Stimulated activated CD8-positive, alpha-beta memory T cell treated with anti-CD3 and anti-CD28 coated beads, Interleukin-4, amount 100 ng/mL, for 1 hour (primary cell): Measurements from ENCODE around the gene PDIA5.

ENCODE experiments used
- DNase-seq, 2 donors: peaks; one replicate each; pipeline ENCODE4 v3.0.0-alpha.2; 2020; ENCODE audit warnings: low read depth in 2 of 2, low spot score in 1 of 2

Gene PDIA5

DNA sequence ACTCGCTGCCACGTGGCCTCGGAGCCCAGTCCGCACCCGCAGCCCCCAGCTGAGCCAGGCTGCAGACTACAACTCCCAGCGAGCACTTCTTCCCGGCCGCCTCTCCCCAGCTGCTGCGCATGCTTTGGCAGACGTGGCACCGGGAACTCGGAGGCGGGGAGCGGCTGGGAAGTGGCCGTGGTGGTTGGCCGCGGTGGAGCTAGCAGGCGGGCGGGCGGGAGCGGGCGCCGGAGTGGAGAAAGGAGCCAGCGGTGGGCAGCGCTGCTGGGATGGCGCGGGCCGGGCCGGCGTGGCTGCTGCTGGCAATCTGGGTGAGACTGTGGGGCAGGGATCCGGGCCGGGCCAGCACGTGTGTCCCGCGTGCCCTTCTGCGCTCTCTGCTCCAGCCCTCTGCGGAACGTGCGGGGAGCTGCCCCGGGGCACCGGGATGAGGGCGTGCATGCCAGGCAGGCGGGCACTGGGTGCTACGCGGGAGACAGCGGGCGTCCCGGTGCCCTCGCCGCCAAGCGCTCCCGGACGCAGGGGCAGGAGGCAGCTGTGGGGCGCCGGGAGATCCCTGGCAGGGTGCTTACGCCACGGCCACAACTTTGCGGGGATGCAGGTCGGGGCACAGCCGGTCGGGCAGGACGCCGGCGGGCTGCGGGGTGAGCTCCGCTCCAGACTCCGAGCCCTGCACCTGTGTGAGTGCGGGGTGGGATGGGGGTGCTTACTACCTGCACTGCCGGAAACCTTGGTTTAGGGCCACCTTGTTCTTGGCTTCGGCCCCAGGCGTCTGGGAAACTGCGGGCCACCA, at the start of gene PDIA5:
PDIA5 (plus strand) TSS at position 130 of the 793 bp plus-strand sequence; CDS start at position 270, 140 bp downstream.
- peak in 1 of 2 donors; percentile 15 for DNase-seq

GRCh38 chr3:123018683-123019082, 48.1 kb upstream of the PDIA5 start:
- no peak for DNase-seq

DNA sequence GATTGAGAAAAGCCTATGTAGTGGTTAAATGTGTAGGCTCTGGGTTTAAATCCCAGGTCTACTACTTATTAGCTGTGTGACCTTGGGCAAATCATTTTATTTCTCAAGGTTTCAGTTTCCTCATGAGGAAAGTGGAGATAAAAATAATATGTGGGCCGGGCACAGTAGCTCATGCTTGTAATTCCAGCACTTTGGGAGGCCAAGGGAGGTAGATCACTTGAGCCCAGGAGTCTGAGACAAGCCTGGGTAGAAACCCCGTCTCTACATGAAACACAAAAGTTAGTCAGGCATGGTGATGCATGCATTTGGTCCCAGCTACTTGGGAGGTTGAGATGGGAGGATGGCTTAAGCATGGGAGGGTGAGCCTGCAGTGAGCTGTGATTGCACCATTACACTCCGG, 47.7 kb upstream of the PDIA5 start:
- no peak for DNase-seq

DNA sequence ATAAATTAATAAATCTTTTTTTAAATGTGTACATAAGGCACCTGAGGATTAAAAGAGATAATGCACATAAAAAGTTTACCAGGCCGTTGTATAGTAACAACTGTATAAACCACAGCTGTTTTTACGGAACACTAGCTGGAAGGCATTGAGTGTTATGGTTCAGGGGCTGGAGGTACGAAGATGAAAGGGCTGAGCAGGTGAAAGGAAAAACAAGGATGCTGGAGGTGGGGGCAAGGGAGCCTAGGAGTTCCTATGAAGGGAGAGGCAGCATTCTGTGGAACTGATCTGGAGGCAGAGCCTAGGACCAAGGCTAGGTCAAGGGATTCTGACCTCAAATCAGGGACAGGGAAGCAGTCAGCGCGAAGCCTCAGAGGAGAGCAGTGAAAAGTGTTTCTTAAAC, 47.2 kb upstream of the PDIA5 start:
- no peak for DNase-seq

DNA sequence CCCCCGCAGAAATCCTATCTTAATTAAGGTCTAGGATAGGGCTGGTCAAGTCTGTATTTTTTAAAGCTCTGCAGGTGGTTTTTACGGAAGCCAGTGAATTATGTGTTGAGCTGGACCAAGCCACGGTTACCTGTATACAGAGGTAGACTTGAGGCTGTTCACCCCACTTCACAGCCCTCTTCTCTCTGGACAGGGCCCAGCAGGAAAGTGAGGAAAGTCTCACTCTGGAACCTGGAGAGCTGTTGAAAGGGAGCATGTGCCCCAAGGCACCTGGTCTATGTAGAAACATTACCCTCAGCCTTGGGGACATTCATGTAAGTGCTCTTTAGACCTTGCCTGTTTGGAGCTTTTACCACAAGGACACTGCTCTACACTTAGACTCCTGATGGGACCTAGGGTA, 46.1 kb upstream of the PDIA5 start:
- no peak for DNase-seq

DNA sequence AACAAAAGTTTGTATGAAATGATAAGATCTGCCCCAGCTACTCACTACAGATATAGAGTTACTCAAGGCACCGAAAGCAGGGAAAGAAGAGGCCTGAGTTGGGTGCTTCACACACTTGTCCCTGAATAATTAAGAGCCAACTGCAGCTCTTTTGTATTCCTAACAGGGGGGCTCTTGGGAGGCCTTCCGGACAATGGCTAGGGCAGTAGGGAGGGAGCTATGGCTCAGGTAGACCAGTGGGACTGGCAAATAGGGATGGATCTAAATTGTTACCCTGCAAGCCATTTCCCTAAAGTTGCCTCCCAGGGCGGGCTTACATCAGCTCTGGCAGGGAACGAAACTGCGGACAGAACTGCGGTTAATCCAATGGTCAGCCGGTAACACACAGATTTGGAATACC, 45.4 kb upstream of the PDIA5 start:
- no peak for DNase-seq

GRCh38 chr3:123021996-123022510, 44.8 kb upstream of the PDIA5 start:
- DNase-seq: no peak

GRCh38 chr3:123024056-123024455, 42.8 kb upstream of the PDIA5 start:
- DNase-seq: no peak

DNA sequence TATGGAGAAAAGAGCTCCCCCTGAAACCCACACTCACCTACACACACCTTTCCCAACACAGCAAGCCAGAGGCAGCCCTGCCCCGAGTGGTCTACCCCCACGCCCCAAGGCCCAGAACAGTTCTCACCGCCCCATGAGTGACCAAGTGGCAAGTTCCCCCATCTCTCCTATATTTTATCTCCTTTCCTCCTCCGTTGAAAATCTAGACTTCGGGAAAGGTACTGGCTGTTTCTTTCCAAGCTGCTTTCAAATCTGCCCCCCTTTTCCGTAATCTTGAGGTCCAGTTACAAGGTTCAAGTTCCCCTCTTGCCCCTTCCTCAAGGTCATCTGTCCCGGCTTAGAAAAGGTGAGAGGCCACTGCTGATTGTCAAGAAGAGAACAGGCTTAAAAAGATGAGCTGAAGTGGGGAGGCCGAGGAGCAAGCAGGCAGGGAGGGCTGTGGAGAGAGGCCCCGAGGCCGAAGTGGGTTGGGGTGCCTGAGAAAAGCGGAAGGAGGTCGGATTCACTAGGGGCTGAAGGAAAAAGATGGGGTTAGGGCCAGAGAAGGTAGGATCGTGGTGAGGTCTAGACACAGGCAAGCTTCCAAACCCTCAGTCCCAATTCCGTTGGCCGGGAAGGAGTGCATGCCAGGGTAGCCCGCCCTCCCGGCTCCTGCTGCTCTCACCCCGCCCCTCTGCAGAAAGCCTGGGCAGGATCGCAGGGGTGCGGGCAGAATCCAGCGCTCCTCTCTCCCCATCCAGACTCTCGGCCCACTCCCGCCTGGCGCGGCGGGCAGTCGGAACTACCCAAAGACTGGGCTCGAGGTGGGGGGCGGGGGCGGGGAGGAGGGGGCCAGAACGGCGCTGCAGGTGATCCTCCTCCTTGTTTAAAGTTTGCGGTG, 40.9 kb upstream of the PDIA5 start:
- DNase-seq: no peak

GRCh38 chr3:123026565-123027291, 40.1 kb upstream of the PDIA5 start:
- DNase-seq: no peak

- DNase-seq: no peak
Measured at GRCh38 chr3:123027292-123028232, 39.3 kb upstream of the PDIA5 start, which contains the start of gene SEMA5B. Gene SEMA5B (minus strand): TSS chr3:123027763. CDS start chr3:122961263, 66,500 bp downstream.

DNA sequence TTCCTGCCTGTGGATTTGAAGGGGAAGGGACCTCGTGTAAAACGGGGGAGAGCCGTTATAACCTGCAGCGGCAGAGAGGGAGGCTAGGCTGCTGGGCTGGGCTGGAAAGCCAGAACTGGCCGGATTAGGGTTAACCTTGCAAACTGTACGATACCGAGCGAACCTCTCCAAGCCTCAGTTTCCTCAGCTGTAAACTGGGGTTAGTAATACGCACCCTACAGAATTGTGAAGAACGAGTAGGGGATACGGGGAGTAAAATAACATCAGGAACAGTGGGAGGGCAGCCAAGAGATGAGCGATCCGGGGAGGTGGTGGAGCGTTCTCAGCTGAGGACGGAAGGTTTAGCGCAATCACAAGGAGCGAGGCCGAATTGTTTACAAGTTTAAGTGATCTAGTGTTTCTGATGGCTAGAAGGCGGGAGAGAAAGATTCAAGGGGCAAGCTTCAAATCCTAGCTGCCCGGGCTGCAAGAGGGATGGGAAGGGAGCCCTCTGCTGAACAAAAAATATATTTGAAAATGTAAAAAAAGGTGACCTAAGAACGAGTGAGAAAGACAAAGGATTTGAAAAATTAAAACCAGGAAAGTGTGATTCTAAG, 38.5 kb upstream of the PDIA5 start:
- no peak for DNase-seq

- no peak for DNase-seq
Measured at GRCh38 chr3:123031051-123031450, 35.8 kb upstream of the PDIA5 start.

- no peak for DNase-seq
Measured at GRCh38 chr3:123032057-123032456, 34.8 kb upstream of the PDIA5 start.

DNA sequence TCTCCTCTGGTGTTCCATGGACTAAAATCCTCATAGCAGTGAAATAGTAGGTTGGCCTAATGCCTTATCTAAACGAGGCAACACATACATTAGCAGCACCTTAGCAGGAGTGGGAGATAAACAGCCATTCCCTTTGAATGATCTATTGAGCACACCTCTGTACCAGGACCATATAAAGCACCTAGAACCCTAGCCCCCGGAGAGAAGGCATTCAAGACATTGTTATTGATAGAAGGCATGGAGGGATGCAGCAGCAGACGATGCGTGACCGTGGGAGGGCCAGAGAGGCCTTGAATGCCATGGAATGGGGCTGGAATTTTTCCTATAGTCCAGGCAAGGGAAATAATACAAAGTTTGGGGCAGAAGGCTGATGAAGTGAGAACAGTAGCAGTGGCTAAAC, 32.7 kb upstream of the PDIA5 start:
- DNase-seq: no peak

DNA sequence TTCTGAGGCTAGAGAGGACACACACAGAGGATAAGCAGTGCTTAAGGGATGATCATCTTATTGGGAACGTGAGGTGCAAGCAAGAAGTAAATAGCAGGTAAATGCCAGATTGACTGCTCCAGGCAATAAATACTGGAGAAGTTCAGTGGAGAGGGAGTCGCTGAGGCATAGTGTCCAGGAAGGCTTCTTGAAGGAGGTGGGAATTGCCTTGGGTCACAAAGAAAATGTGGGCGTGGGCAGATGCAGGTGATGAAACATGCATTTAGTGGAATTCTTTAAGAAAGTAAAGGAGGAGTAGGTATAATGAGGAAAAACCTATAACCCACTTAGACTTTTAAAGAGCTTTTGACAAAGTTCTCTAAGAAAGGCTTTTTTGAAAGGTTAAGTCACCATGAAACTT, 31.8 kb upstream of the PDIA5 start:
- no peak for DNase-seq

GRCh38 chr3:123036352-123037014, 30.3 kb upstream of the PDIA5 start:
- DNase-seq: no peak

GRCh38 chr3:123037015-123037375, 29.8 kb upstream of the PDIA5 start:
- DNase-seq: no peak

DNA sequence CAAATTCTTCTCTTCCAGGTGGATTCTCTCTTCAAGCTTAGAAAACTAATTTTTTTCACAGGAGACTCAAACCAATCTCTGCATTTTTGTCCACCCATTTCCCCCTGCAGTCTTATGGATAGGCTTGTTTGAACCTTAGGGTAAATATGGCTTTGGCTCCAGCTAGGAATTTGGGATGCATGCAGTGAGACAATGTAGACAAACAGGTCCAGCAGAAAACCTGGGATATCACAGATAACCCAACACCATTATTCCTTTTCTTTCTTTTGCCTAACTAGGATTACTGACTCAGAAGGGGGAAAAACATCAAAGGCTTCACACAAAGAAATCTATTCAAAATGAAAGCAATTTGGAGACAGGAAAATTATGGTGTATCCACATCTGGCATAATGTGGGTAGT, 28.1 kb upstream of the PDIA5 start:
- DNase-seq: no peak
